Jurkat, Clone E6-1 (cell line): ENCODE data around the gene PIAS1.
"Not testable (repeated sequence)": the region's sequence is repeated elsewhere in the genome, so short reads cannot be mapped to it uniquely, and the experiment has no call there.

ENCODE experiments used
- DNase-seq: peaks from one replicate; pipeline ENCODE4 v3.0.0-alpha.2; 2011; ENCODE audit warnings: low read depth, low spot score
- H3K4me3 ChIP-seq: 2 replicates; pipeline ENCODE4 v1.5.1; 2011; ENCODE audit warnings: mild to moderate bottlenecking, low read length, control low read depth, moderate library complexity

PIAS1 gene

DNA sequence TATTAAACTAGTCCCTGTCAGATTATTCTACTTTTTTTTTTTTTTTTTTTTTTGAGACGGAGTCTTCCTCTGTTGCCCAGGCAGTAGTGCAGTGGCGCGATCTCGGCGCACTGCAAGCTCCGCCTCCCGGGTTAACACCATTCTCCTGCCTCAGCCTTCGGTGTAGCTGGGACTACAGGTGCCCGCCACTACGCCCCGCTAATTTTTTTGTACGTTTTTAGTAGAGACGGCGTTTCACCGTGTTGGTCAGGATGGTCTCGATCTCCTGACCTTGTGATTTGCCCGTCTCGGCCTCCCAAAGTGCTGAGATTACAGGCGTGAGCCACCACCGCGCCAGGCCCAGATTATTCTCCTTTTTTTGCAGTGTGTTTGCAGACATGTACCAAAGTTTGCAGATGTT, 4.9 kb downstream of the PIAS1 start:
- not testable (repeated sequence) for DNase-seq, H3K4me3 ChIP-seq

- H3K4me3 ChIP-seq: no peak overlapping the region
- DNase-seq: no peak
Observed at GRCh38 chr15:68059630-68060029, 5.5 kb downstream of the PIAS1 start.

DNA sequence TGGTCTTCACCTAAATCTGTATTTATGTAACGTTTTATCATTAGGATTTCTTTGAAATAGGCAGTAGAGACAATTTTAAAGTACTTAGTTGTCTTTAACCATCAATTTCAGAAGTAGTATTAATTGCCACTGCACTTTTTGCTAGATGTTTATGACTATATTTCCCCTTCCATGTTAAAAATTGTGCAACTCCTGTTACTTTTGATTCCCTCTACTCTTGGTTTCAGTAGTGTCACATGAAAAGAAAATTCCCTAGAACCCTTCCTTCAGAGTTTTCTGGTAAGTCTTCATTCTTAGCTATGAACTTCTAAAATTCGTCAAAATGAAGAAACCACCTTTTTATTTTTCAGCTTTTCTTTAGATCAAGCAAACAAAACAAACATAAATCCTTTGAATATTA, 7.1 kb downstream of the PIAS1 start:
- no peak overlapping the region for H3K4me3 ChIP-seq
- DNase-seq: no peak

DNA sequence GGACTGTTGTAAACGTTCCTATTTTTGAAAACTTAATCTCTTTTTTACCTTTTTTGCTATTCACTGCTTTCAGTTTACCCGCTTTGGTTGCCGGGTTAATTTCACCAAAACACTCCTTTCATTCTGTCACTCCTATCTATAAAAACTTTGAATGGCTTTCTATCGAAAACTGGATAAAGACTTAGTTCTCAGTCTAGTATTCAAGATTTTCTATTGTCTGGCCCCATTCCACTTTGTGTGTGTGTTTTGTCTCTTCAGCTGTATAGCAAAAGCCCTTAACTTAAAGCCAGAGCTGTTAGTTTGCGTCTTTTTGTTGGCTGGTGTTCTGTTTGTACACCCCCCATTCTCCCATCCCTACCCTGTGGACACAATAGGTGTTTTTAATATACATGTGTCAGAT, 7.5 kb downstream of the PIAS1 start:
- DNase-seq: no peak
- no peak overlapping the region for H3K4me3 ChIP-seq

- DNase-seq: no peak
- no peak overlapping the region for H3K4me3 ChIP-seq
Observed at GRCh38 chr15:68062214-68062613, 8.1 kb downstream of the PIAS1 start.

GRCh38 chr15:68062946-68063465, 8.9 kb downstream of the PIAS1 start:
- no peak overlapping the region for H3K4me3 ChIP-seq
- DNase-seq: no peak

GRCh38 chr15:68063606-68064005, 9.5 kb downstream of the PIAS1 start:
- DNase-seq: no peak
- no peak overlapping the region for H3K4me3 ChIP-seq

GRCh38 chr15:68073576-68074288, 19.6 kb downstream of the PIAS1 start:
- no peak for DNase-seq
- H3K4me3 ChIP-seq: no peak overlapping the region

- DNase-seq: no peak
- no peak overlapping the region for H3K4me3 ChIP-seq
Observed at GRCh38 chr15:68075764-68076385, 21.8 kb downstream of the PIAS1 start.

DNA sequence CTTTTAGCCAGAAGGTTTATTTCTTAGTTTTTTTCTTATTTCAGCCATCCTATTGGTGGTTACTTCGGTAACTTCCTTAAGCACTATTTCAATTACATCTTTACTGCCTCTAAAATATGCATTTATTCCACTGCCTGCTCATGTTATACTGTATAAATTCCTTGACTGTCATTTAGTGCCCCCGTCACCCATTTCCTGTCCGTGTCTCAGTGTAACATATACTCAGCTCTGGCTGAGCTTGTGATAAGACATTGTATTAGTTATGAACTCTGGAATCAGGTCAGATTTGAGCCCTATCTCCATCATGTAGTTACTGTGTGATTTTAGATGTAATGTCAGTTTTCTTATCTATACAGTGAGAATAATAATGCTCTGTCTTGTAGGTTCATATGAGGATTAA, 24.2 kb downstream of the PIAS1 start:
- DNase-seq: no peak

GRCh38 chr15:68080334-68080733, 26.2 kb downstream of the PIAS1 start:
- no peak for DNase-seq
- no peak overlapping the region for H3K4me3 ChIP-seq

More for the DNA sequence above, 24.2 kb downstream of the PIAS1 start:
- no peak overlapping the region for H3K4me3 ChIP-seq

DNA sequence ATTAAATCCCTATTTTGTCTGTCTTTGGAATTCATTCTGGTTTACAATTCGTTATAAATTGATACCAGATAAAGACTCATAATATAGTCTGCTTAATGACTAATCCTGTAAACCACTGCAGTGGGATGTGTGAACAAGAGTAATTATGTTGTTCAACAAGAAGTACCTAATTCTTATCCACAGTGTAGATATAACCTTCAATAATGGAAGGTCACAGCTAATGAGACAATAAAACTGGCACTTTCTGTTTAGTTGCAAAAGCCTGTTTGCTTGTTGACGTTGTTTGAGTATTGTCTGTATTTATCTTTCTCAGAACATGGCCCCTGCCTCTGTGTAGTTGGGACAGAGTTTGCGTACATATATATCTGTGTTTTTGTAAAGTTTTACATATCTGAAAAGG, 26.7 kb downstream of the PIAS1 start:
- no peak for DNase-seq
- H3K4me3 ChIP-seq: no peak overlapping the region

- H3K4me3 ChIP-seq: no peak overlapping the region
- no peak for DNase-seq
Observed at GRCh38 chr15:68081869-68082505, 27.9 kb downstream of the PIAS1 start.

- no peak overlapping the region for H3K4me3 ChIP-seq
- DNase-seq: no peak
Observed at GRCh38 chr15:68082735-68083134, 28.6 kb downstream of the PIAS1 start.

DNA sequence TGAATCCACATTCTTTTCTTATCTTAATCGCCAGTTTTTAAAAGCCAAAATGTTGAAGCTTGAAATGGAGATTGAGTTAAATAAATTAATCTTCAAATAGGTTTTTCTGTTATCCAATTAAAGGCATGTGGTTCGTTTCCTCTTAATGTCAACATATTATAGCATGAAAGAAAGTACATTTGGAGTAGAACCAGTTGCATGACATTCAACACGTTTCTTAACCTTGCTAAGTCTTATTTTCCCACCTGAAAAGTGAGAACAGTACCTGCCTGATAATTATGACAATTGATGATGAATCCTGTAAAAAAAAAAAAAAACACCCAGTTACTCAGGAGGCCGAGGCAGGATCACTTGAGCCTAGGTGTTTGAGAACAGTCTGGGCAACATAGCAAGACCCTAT, 29.3 kb downstream of the PIAS1 start:
- no peak for DNase-seq
- H3K4me3 ChIP-seq: no peak overlapping the region

DNA sequence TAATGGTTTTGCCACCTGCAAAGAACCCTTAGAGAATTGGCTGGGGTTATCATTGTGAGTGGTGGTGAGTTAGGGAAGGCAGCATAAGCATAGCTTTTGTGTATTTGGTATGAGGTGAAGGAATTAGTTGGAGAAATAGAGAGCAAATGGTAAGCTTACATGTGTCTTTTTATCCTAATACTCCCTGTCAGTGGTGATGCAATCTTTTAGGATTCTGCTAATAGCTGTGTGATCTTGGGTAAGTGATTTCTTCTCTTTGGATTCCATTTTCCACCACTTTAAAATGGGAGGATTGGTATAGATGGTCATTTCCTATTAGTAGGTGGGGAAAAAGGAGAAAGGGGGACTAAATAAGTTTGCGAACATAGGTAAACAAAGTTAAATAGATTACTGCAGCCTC, 30.9 kb downstream of the PIAS1 start:
- DNase-seq: no peak
- H3K4me3 ChIP-seq: no peak overlapping the region

- no peak overlapping the region for H3K4me3 ChIP-seq
- DNase-seq: no peak
Observed at GRCh38 chr15:68091743-68092142, 37.6 kb downstream of the PIAS1 start.

GRCh38 chr15:68096099-68096498, 42.0 kb downstream of the PIAS1 start:
- H3K4me3 ChIP-seq: no peak overlapping the region
- no peak for DNase-seq

- H3K4me3 ChIP-seq: no peak overlapping the region
- no peak for DNase-seq
Observed at GRCh38 chr15:68097029-68097428, 42.9 kb downstream of the PIAS1 start.

GRCh38 chr15:68098465-68098864, 44.4 kb downstream of the PIAS1 start:
- H3K4me3 ChIP-seq: no peak overlapping the region
- no peak for DNase-seq
